ENCODE results near the gene TRPV4. TPM values are rescaled to one million over a fixed set of nuclear protein-coding genes. Genes with fewer than 3 reads are reported as not detected.

TRPV4 gene
- total and polyA plus RNA-seq, 2 experiments from 2014 or later, result 2.3 to 4.7 TPM

- Histone ChIP-seq H3K27me3 (no peaks in the 10 kb centered on the region), H3K36me3 (replicated peaks; ENCODE audit: insufficient read depth, low read depth) (no peaks in the 10 kb centered on the region), H3K79me2 (no peaks in the 10 kb centered on the region), H2AFZ (no peak overlapping the region), H4K20me1 (ENCODE audit: insufficient read depth, poor library complexity, severe bottlenecking) (no peaks in the 10 kb centered on the region), H3K27ac (no peak overlapping the region), H3K4me2 (no peak overlapping the region), H3K4me3 (no peak overlapping the region), H3K4me1 (ENCODE audit: insufficient read depth) (peaks cover 3% of the 10 kb centered on the region), H3K9me2 (replicated peaks; ENCODE audit: insufficient read depth) (no peaks in the 10 kb centered on the region), H3K9me3 (ENCODE audit: low read depth) (no peaks in the 10 kb centered on the region)
- TF ChIP-seq CTCF (IDR thresholded peaks at IDR 0.05; ENCODE audit: poor library complexity) (no peak), EZH2 (IDR thresholded peaks at IDR 0.05; ENCODE audit: borderline replicate concordance) (no peak), EZH2phosphoT487 (IDR thresholded peaks at IDR 0.05; ENCODE audit: low read depth, severe bottlenecking, unreplicated experiment) (no peak)
- WGBS (ENCODE audit: low lambda C conversion rate, missing lambda C conversion rate), result 89% methylated on average over 17 of the region's 17 CpGs
- peak; percentile 5 for DNase-seq (ENCODE audit: low spot score)
These were observed 61.2 kb downstream of the TRPV4 start for GRCh38 chr12:109771746-109772621.

- Histone ChIP-seq H3K9me2 (replicated peaks; ENCODE audit: insufficient read depth) (no peaks in the 10 kb centered on the region), H4K20me1 (ENCODE audit: insufficient read depth, poor library complexity, severe bottlenecking) (no peaks in the 10 kb centered on the region), H3K27ac (no peak overlapping the region), H3K79me2 (no peaks in the 10 kb centered on the region), H3K4me2 (no peak overlapping the region), H3K4me1 (ENCODE audit: insufficient read depth) (peaks cover 3% of the 10 kb centered on the region), H3K4me3 (no peak overlapping the region), H3K36me3 (replicated peaks; ENCODE audit: insufficient read depth, low read depth) (no peaks in the 10 kb centered on the region), H3K9me3 (ENCODE audit: low read depth) (no peaks in the 10 kb centered on the region), H3K27me3 (no peaks in the 10 kb centered on the region), H2AFZ (no peak overlapping the region)
- DNase-seq (ENCODE audit: low spot score), result peak; percentile 1
- TF ChIP-seq CTCF (IDR thresholded peaks at IDR 0.05; ENCODE audit: poor library complexity) (no peak), EZH2 (IDR thresholded peaks at IDR 0.05; ENCODE audit: borderline replicate concordance) (no peak)
- 92% methylated on average over 17 of the region's 17 CpGs for WGBS (ENCODE audit: low lambda C conversion rate, missing lambda C conversion rate)
These were observed 62.1 kb downstream of the TRPV4 start for GRCh38 chr12:109770861-109771670.

- Histone ChIP-seq H3K4me2 (no peak overlapping the region), H4K20me1 (ENCODE audit: insufficient read depth, poor library complexity, severe bottlenecking) (no peaks in the 10 kb centered on the region), H3K4me3 (no peak overlapping the region), H3K9me3 (ENCODE audit: low read depth) (no peaks in the 10 kb centered on the region), H3K36me3 (replicated peaks; ENCODE audit: insufficient read depth, low read depth) (no peaks in the 10 kb centered on the region), H3K4me1 (ENCODE audit: insufficient read depth) (peaks cover 3% of the 10 kb centered on the region), H3K27ac (no peak overlapping the region), H2AFZ (no peak overlapping the region), H3K9me2 (replicated peaks; ENCODE audit: insufficient read depth) (no peaks in the 10 kb centered on the region), H3K79me2 (no peaks in the 10 kb centered on the region), H3K27me3 (no peaks in the 10 kb centered on the region)
- DNase-seq (ENCODE audit: low spot score), result no peak
- TF ChIP-seq EZH2phosphoT487 (IDR thresholded peaks at IDR 0.05; ENCODE audit: low read depth, severe bottlenecking, unreplicated experiment) (no peak), EZH2 (IDR thresholded peaks at IDR 0.05; ENCODE audit: borderline replicate concordance) (no peak), CTCF (IDR thresholded peaks at IDR 0.05; ENCODE audit: poor library complexity) (no peak)
- 87% methylated on average over 16 of the region's 16 CpGs for WGBS (ENCODE audit: low lambda C conversion rate, missing lambda C conversion rate)
These were observed 62.9 kb downstream of the TRPV4 start for GRCh38 chr12:109770104-109770860.

Data from hepatocyte (in vitro differentiated cells).